Ecto neural progenitor cell (in vitro differentiated cells): ENCODE results near the gene ZER1.
A peak's percentile ranks its signal among the peaks of the same experiment; 100 is the strongest.
"Not testable (repeated sequence)": the region's sequence is repeated elsewhere in the genome, so short reads cannot be mapped to it uniquely, and the experiment has no call there.

Experiments
- DNase-seq: peaks from one replicate; pipeline ENCODE4 v3.0.0-alpha.2; 2018; ENCODE audit warnings: low spot score

ZER1 gene

DNA sequence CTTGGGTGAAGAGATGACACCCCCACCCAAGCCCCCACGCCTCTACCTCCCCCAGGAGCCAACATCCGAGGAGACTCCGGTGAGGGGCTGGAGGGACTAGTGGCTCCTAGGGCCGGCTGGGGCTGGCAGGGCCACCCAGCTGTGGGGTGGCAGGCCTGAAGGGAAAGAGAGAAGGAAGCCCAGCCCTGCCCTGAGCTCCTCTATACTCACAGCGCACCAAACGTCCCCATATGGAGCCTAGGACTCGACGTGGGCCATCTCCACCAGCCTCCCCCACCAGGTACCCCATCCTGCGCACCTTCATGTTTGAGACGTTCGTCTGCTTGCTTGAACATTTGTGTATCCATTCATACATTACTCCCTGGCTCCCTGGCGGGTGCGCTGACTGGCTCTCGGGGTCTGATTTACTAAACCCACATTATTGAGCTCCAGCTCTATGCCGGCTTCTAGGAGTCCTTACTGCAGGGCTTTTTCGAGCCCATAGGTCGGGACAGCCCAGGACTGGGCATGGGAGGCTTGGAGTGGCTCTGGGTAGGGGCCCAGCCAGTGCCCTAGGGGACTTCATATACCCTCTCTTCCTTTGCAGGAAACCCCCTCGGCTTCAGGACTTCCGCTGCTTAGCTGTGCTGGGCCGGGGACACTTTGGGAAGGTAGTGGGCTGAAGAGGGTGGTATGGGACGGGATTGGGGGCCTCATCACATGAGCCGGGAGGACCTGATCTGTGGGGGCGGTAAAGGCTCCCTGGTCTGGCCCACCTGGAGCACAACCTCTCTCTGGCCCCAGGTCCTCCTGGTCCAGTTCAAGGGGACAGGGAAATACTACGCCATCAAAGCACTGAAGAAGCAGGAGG, 56.9 kb downstream of the ZER1 start:
- no peak for DNase-seq

GRCh38 chr9:128713941-128714573, 57.7 kb downstream of the ZER1 start:
- no peak for DNase-seq

DNA sequence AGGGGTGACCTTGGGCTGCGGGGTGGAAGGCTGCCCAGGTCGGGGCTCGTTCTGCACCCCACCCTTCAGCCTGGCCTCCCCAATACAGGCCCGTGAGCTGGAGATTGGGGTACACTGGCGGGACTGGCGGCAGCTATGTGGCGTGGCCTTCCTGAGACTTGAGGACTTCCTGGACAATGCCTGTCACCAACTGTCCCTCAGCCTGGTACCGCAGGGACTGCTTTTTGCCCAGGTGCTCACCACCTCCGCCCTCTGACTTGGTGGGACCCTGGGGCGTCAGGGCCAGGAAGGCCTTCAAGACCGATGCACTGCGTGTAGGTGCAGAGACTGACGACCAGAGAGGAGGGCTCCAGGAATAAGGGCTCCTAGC, 58.3 kb downstream of the ZER1 start:
- DNase-seq = no peak

- no peak for DNase-seq
Observed at GRCh38 chr9:128712451-128713410, 59.0 kb downstream of the ZER1 start.

- DNase-seq = no peak
Observed at GRCh38 chr9:128707446-128707845, 64.3 kb downstream of the ZER1 start.

- no peak for DNase-seq
Observed at GRCh38 chr9:128706671-128707381, 64.9 kb downstream of the ZER1 start.

DNA sequence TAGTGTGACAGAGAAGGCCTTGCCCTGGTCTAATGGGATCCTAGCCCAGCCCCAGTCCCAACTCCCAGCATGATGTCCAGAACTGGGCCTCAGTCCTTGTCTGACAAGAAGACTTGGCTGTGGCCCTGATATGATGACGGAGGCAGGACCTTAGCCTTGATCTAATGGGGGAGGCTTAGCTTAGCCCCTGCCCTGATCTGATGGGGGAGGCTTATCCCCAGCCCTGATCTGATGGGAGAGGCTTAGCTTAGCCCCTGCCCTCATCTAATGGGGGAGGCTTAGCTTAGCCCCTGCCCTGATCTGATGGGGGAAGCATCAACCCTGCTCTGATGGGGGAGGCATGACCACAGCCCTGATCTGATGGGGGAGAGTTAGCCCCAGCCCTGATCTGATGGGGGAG, 65.7 kb downstream of the ZER1 start:
- no peak for DNase-seq

DNA sequence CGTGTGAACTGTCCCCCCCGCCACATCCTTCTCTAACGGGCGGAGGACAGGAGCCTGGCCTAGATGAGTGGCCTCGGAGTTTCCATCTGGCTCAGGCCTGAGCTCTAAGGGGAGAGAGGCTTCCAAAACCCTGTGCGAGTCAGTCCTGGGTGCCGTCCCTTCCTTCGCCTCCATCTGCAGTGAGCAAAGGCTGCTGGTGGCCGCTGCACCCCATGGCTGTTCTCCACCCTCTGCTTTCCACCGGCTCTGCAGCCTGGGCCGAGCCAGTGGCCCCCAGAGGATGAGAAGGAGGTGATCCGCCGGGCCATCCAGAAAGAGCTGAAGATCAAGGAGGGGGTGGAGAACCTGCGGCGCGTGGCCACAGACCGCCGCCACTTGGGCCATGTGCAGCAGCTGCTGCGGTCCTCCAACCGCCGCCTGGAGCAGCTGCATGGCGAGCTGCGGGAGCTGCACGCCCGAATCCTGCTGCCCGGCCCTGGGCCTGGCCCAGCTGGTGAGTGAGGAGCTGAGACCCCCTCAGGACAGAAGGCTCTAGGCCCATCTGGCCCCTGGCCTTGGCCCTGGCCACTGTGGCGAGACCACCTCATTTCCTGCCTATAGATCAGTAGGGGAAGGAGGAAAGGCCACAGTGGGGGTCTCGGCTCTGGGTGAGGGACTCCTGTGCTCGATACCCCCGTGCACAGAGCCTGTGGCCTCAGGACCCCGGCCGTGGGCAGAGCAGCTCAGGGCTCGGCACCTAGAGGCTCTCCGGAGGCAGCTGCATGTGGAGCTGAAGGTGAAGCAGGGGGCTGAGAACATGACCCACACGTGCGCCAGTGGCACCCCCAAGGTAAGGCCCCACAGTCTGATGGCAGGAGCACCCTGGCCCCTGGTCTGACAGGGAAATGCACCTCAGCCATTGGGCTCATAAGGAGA, 66.4 kb downstream of the ZER1 start:
- DNase-seq = no peak

GRCh38 chr9:128704356-128704670, 67.4 kb downstream of the ZER1 start:
- no peak for DNase-seq

DNA sequence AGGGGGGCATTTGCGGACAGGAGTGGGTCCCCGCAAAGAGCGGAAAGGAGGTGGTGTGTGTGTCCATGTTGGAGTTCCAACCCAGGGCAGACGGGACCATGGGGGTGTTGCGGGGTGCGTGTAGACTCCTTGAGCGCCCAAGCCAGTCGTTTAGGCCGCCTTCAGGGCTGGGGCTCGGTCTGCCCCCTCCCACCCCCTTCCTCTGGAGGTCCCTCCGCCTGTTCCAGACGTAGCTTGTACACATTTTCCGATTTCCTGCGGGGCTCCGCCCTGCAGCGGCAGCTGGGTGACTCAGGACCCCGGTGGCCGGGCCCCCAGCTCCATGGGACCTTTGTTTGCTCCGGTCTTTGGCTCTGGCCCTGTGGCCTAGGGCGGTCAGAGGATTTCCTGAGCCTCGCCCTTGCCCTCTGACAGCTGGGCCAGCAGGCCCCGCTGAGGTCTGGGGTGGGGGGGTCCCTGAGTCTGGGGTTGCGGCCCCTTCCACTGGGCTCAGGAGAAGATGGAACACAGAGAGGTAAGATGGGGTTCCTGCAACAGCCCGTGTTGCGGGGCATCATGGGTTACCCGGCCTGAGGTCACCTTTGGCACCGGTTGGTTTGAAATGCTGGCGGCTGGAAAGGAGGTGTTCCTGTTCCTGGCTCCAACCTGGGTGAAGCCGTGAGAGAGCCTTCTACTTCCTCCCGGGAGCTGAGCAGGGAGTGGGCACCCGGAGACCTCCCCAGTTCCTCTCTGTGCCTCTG, 67.9 kb downstream of the ZER1 start:
- no peak for DNase-seq

DNA sequence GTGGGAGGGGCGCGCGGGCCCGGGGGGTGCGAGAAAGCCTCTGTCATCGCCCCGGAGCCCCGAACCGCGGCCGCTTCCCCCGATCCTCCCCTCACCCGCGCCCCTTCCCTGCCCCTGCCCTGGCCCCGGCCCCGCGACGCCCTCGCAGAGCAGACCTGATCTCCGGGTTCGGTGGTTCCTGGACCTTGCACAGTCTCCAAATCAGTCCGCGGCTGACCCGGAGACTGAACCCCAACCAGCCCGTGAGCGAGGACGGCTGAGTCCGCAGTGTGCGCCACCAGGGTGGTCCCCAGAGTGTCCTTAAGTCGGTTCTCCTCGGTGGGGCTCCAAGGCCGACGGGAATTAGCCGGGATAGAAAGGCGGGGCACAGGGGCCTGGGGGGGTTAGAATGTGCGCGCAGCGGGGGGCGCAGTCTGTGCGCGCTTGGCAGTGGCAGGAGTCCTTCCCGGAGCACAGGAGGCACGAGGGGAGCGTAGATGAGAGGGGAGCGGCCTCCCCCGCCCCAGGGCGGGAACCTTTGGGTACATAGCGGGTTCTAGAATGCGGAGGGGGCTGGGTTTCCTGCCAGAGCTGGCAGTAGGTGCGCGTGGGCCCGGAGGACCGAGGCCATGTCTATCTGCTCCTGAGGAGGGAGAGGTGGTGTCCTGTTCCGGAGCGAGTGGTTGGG, 68.6 kb downstream of the ZER1 start:
- DNase-seq = peak; percentile 74

GRCh38 chr9:128702445-128702948, 69.2 kb downstream of the ZER1 start, which contains the start of gene PKN3:
PKN3 (plus strand) TSS chr9:128702503; CDS start chr9:128702916, 413 bp downstream.
- peak; percentile 96 for DNase-seq

GRCh38 chr9:128701227-128701854, 70.4 kb downstream of the ZER1 start:
- DNase-seq = no peak

DNA sequence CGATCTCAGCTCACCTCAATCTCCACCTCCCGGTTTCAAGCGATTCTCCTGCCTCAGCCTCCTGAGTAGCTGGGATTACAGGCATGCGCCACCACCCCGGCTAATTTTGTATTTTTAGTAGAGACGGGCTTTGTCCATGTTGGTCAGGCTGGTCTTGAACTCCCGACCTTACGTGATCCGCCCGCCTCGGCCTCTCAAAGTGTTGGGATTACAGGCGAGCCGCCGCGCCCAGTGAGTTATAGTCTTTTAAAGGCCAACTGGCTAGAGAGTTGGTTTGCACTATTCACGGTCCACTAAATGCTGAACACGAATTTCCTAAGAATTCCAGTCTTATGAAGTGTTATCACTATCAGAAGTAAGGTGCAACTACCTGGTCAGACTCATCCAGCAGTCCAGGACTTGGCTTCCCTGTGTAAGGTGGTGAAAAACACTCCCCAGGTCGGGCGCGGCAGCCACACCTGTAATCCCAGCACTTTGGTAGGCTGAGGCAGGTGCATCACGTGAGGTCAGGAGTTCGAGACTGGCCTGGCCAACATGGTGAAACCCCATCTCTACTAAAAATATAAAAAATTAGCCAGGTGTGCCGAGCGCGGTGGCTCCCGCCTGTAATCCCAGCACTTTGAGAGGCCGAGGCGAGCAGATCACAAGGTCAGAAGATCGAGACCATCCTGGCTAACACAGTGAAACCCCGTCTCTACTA, 72.5 kb downstream of the ZER1 start:
- DNase-seq = not testable (repeated sequence)

GRCh38 chr9:128696923-128697707, 74.6 kb downstream of the ZER1 start:
- no peak for DNase-seq

DNA sequence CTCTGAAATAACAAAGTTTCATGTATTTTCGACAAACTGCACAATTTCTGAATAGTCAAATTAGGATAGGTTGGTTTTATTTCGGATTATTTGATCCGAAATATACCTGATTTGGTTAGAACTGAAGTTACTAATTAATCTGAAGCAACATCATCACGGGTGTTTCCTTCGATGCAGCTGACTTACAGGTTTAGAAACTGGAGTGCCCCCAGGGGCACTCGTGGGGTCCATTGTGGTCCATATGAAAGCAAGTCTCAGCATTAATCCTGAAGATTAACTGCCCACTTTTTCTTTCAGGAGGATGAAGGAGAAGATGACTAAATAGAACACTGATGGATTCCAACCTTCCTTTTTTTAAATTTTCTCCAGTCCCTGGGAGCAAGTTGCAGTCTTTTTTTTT, 77.4 kb downstream of the ZER1 start:
- DNase-seq = no peak

GRCh38 chr9:128693738-128694137, 78.0 kb downstream of the ZER1 start:
- not testable (repeated sequence) for DNase-seq

- DNase-seq = no peak
Observed at GRCh38 chr9:128690684-128691034, 81.1 kb downstream of the ZER1 start.
